Stimulated activated CD4-positive, alpha-beta T cell treated with anti-CD3 and anti-CD28 coated beads, Interleukin-1b, Interleukin-23, amount 100 ng/mL, for 4 hours (primary cell): ENCODE measurements around the gene PSMG3.

ENCODE experiments used
- DNase-seq, 2 donors: peaks; one replicate each; pipeline ENCODE4 v3.0.0-alpha.2; 2020; ENCODE audit warnings: low read depth in 2 of 2

The PSMG3 gene

GRCh38 chr7:1545417-1546246 is 24.2 kb downstream of the PSMG3 start:
- no peak for DNase-seq

DNA sequence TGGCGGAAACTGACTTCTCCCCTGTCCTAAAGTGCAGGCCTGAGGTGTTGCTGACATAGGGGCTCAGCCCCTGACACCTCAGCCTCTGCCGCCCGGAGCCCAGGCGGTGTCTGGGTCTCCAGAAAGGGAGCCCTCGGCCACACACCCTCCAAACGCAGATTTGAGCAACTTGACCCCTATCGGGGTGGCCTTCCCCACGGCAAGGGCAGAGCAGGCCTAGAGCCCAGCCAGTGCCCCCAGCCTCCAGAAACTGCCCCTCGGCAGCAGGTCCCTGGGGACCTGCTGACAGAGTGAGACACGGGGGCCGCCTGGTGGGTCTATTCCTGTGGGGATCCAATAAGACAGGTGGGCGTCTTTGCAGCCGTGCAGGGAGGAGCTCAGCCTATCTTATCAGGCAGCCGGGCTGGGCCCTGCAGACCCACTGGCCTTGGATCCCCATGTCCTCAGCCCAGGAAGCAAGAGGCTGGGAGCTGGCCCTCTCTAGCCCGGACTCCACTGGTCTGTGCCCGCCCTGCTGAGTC is 24.9 kb downstream of the PSMG3 start:
- no peak for DNase-seq

DNA sequence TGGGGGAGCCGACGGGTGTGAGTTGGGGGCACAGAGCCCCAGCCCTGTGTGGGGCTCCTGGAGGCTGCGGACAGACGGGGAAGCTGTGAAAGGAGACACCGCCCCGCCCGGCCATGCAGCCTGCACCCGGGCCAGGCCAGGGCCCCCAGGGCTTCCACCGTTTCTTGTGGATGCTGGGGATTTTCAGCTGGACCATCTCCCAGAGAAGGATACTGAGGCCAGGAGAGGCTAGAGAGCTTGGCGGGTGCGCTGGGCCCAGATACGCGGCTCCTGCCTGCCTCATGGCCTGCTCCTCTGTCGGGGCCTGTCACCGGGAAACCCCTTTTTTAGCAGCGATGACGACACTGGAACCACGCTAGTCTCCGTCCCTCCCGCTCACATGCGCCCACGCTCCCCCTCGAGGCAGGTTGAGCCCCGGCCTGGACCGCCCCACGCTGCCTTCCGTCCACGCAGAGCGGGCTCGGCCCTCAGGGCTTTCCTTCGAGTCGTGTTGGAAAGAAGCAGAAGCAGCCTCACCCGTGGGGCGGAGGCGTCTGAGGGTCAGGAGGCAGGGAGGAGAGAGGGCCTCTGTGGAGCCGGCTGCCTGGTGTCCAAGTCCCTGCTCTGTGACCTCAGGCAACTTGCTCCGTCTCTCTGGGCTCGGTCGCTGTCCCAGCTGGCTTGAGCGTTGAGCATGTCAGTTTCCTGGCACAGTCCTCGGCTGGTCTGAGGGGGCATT is 25.5 kb downstream of the PSMG3 start:
- no peak for DNase-seq

GRCh38 chr7:1543826-1544177 is 26.0 kb downstream of the PSMG3 start:
- DNase-seq: no peak

- no peak for DNase-seq
Observed at GRCh38 chr7:1542841-1543747, 26.7 kb downstream of the PSMG3 start.

- DNase-seq: no peak
Observed at GRCh38 chr7:1542329-1542728, 27.5 kb downstream of the PSMG3 start.

- DNase-seq: no peak
Observed at GRCh38 chr7:1541431-1542162, 28.2 kb downstream of the PSMG3 start.

- DNase-seq: no peak
Observed at GRCh38 chr7:1540776-1541271, 29.0 kb downstream of the PSMG3 start.

DNA sequence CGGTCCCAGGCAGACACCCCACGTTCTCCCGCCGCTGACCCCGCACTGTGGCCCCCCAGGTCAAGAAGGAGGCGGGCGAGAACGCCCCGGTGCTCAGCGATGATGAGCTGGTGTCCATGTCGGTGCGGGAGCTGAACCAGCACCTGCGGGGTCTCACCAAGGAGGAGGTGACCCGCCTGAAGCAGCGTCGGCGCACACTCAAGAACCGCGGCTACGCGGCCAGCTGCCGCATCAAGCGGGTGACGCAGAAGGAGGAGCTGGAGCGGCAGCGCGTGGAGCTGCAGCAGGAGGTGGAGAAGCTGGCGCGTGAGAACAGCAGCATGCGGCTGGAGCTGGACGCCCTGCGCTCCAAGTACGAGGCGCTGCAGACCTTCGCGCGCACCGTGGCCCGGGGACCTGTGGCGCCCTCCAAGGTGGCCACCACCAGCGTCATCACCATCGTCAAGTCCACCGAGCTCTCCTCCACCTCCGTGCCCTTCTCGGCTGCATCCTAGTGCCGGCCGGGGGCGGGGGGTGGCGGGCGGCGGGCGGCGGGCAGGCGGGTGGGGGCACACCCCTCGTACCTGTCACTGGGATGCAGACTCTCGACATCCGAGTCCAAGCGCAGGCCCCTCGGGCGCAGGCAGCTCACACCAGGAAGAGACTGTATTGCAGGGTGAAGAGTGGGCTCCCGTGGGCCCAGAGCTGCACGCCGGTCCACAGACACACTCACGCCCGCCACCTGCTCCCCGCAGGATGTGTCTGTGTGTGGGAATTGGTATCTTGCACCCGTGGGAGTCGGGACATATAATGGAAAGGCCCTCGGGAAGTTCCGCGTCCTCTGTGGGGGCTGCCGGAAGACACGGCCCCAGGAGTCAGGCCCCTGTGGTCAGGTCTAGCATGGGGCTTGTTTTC is 29.7 kb downstream of the PSMG3 start:
- DNase-seq: no peak

- no peak for DNase-seq
Observed at GRCh38 chr7:1539181-1539881, 30.5 kb downstream of the PSMG3 start.

GRCh38 chr7:1538544-1539180 is 31.2 kb downstream of the PSMG3 start:
- DNase-seq: no peak

DNA sequence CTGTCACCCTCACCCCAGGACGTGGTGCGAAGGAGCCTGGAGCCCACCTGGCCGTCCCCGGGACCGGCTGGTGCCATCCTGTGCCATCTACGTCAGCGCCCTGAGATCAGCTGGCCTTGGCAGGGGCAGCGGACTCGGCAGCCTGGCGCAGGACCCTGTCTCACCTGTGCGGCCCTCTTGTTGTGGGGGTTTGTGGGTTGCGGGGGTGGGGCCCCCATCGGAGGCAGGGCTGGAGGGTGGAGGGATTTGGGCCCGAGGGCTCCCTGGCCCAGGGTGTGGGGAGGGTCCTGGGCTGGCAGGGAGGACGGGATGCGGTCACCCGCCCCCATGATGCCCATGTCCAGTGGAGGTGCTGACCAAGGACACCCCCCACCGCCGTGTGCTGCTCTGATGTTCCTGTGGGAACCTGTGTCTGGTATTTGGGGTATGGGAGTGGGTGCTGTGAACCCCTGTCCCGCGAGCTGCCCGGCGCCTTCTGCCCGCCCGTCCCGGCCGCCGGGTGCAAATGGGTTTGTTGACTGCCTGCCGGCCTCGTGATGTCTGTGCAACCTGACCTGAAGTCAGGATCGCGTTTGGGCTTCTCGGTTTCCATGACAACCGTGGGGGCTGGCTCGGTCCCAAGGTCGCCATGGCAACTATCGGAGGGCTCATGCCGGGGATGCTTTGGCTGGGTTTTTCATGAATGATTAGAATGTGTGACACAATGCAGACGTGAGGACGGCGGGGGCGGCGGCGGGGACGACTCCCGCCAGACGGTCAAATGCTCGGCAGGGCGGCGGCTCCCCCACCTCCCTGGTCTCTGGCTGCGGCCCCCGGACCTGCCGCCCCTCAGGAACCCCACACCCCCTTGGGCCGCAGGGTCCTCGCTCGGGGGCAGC is 32.1 kb downstream of the PSMG3 start:
- no peak for DNase-seq

DNA sequence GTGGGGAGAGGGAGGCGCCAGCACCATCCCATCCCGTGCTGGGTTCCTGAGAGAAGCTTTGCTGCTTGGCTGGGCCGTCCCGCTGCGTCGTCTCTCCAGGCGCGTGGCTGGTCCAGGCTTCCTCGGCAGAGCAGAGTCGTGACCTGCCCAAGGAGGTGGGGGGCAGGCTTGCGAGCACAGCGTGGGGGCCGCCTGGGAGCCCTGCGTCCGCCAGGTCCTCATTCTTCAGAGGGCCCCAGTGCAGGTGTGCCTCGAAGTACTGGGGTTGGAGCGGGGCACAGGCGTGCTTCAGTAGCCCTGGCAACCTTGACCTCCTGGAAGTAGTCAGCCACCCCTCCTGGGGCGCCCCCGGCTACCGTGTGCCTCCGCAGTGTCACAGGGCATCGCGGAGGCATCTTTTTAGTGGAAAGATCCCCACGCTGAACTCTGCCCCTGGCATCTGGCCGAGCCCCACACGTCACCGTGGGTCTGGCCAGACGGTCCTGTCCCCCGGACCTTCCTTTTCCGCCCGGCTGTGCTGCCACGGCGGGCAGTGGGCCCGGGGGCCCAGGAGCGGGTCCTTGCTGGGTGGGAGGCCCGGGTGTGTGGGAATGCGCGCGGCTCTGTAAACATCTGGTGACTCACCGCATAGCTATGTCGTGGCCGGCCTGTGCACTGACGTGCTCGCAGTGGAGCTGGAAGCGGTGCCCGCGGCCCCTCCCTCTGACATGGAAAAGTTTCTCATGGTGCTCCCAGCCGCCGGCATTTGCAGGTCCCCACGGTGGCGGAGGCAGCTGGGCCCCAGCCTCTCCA is 32.9 kb downstream of the PSMG3 start:
- DNase-seq: no peak

GRCh38 chr7:1536455-1536742 is 33.4 kb downstream of the PSMG3 start:
- no peak for DNase-seq

- no peak for DNase-seq
Observed at GRCh38 chr7:1535701-1536454, 34.0 kb downstream of the PSMG3 start.

- no peak for DNase-seq
Observed at GRCh38 chr7:1535100-1535458, 34.8 kb downstream of the PSMG3 start.
